GM19372 (cell line): ENCODE results near the gene PEPD.

Experiments used
- ATAC-seq: cut with Tn5 transposase; IDR thresholded peaks from one replicate; pipeline ENCODE4 v1.9.1; 2021; ENCODE audit warnings: mild to moderate bottlenecking, low read depth, moderate library complexity; ENCODE audit not compliant: unreplicated experiment

PEPD gene

DNA sequence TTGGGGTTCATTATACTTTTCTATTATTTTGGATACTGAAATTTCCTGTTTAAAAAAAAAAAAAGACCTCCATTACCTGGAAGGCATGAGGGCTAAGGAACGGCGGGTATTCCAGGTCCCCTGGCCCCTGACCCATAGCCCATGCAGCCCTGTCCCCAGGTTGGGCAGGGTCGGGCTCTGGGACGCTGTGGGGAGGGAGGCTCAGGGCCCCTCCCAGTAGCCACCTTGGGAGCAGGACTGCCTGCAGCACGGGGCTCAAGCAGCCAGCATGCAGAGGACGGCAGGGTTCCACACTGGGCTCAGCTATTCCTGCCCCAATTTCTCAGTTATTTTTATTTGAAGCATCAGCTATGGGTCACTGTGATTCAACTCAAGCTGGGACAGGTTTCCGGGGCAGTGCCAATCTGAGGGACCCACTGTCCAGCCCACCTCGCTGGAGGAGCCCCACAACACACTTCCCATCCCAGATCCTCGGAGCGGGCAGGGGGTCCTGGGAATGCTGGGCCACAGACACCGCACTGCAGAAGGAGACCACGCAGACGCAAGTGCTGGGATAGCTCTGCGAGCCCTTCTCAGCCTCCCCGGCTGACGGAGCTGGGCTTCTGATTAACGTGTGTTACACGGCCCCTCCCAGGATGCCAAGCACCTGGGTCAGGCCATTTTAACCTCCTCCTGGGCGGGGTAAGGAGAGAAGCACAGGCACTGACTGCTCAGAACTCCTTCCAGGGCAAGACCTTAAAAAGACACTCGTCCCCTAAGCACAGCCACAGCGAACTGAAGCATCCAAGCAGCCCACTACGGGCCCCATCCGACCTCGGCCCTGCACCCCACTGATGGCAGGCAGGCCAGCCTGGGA is 60.1 kb downstream of the PEPD start:
- ATAC-seq = no peak

DNA sequence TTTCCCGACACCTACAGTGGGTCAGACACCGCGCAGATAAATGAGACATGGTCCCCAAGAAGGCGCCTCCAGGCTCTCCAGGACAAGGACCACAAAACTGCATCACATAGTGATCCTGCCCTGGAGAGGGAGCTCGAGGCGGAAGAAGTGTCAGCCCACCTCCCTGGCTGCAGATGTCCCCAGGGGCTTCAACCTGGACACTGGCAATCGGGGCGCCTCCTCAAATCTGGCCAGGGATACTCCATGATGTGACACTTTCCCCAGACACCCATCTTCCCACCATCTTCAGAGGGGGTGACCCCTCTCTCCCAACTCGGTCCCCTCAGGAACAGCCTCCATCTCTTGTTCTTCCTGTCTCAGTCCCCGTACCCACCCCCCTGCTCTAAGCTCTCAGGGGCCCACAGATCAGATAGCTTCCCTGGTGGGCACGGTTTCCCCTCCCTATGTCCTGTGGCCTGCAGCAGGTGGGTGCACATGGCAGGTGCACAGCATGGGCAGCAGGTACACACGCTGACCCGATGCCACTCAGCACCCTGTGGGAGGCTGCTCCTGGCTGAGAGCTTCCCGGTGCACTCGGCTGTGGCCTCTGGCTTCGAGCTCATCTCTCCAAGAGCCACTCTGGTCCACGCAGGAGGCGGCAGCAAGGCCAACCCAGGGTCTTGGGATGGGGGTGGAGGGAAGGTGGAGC is 61.2 kb downstream of the PEPD start:
- ATAC-seq = no peak

DNA sequence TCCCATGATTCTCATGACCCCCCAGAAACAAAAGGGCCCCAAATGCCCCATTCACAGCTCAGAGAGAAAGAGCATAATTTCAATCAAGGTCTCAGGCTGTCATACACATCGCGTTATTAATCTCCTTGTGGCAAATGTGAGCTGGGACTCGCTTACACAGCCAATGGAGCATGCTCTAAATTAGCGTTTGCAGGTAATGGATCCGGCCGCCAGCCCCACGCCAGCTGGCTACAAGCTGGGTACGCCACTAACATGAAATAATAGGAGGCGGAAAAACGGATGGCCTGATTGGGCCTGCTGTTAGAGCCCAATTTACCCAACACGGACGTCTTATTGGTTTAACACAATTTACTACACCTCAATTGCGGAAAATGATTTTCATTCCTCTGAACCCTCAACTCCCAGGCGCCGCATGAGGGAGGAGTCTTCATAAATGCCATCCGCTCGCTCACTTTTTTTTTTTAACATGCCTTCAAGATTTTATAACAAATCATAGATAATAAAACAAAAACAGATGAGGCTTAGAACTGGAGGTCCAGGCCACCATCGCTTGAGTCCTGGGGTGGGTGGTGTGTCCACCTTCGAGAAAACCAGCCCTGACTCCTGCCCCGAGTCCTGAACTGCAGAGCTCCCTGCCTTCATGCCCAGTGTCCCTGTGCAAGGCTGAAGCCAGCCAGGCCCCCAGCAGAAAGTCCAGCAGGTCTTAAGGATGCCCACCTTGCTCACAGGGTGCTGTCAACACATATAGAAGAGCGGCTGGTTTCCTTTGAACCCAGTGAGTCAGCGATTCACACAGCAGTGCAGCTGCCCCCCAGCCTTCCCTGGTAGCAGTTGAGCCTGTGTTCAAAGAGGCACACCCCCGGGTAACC is 62.1 kb downstream of the PEPD start:
- ATAC-seq = no peak

DNA sequence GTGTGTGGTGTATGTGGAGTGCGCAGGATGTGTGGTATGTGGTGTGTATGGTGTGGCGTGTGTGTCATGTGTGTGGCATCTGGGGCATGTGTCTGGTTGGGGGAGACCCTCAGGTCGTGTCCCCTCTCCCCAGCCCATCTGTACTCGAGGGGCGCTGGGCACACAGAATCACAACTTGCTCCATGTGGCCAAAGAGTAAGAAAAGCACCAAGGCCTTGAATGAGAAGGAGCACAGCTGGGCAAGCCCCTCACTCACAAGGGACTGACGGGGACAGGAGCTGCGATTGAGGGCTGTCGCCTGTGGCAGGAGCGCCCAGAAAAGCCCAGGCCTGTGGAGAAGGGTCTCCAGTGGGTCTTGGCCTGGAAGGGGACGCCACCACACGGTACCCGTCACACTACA is 62.8 kb downstream of the PEPD start:
- no peak for ATAC-seq

DNA sequence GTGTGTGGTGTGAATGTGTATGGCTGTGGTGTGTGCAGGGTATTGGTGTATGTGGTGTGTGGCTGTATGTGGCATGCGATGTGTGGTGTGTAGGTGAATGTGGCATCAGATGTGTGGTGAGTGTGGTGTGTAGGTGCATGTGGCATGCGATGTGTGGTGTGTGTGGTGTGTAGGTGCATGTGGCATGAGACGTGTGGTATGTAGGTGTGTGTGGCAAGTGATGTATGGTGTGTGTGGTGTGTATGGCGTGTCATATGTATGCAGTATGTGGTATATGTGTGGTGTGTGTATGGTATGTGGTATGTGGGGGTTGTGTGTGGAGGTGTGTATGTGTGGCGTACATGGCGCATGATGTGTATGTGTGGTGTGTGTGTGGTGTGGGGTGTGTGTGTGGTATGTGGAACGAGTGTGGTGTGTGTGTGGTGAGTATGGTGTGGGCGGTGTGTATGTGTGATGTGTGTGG is 63.4 kb downstream of the PEPD start:
- no peak for ATAC-seq

DNA sequence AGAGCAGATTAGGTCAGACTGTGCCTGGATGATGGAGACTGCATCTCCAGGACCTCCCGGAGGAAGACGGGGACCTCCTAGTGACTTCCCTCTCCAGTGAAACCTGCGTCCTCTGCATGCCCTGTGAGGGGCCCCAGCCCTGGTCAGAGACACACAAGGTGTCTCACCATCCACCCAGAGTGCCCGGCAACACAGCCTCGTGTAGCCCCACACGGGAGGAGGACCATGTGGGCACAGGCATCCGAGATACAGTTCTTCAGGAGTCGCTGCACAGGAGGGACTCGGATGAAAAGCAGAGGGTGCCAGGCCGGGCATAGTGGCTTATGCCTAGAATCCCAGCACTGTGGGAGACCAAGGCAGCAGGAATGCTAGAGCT is 64.8 kb downstream of the PEPD start:
- ATAC-seq = no peak

DNA sequence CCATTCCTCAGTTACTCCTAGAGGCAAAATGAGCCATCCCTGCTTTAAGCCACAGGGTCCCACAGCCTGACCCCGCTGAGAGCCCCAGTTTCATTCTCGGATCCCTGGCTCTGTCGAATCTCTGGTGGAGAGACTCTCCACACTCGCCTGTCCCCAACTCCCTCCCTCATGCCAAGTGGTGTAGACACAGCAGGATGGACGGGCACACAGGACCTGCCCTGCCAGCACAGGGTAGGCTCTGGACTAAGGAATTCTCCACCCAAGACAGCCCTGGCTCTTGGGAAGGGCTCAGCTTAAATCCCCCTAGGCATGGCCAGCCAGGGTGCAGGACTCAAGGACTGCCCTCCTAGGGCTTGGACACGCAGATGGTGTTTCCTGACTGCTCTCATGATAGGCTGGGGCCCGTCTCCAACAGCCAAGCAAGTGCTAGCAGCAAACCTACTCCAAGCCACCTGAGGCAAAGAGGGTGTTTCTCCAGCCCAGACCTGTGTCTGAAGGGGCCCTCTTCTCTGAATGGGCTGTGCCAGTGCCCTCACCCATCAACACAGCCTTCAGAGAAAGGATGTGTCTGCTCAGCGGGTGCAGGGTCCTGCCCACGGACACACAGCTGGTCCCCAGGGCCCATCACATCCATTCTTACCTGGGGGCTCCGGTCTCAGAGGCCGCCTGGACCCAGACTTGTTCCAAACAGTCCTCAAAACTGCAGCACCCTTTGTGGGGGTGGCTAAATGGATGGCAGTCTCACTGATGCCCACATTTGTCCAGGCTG is 65.3 kb downstream of the PEPD start:
- no peak for ATAC-seq

DNA sequence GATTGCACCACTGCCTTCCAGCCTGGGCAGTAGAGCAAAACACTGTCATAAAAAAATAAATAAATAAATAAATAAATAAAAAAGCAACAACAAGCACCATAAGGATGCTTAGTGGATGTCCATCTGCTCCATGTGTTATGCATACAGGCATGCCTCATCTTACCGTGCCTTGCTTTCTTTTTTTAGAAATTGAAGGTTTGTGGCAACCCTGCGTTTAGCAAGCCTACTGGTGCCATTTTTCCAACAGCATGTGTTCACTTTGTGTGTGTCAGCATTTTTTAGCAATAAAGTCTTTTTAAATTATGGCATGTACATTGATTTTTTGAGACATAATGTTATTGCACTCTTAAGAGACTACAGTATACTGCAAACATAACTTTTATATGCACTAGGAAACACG is 68.3 kb downstream of the PEPD start:
- no peak for ATAC-seq

DNA sequence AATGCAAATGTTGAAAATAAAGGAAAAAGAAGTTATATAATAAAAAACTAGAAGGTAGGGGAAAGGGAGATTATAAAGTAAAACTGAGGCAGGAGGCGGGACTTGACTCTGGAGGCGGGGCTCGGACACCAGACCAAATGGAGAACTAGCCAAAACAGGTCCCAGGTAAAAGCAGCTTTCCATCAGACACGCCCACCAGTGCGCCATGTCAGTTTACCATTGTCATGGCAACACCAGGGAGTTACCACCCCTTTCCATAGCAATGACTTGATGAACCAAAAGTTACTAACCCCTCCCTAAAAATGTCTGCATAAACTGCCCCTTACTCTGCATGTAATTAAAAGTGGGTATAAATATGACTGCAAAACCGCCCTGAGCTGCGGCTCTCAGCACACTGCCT is 70.9 kb downstream of the PEPD start:
- ATAC-seq = no peak

DNA sequence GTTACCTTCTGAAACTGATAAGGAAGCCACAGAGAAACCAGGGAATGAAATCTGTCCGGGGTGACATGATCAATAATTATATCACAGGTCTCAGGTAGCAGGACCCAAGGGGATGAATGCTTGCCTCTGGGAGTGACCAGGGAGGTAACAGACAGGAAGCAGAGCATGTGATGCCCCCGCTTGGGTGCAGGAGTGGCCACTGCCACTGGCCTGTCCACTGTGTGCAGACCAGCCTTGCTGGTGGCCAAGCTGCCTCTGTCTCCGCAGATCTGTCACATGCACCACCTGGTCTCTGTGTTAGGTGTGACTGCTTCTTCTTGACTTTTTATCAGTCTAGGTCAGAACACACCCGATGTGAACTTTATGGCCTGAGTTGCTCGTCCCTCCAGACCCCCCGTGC is 71.8 kb downstream of the PEPD start:
- no peak for ATAC-seq

DNA sequence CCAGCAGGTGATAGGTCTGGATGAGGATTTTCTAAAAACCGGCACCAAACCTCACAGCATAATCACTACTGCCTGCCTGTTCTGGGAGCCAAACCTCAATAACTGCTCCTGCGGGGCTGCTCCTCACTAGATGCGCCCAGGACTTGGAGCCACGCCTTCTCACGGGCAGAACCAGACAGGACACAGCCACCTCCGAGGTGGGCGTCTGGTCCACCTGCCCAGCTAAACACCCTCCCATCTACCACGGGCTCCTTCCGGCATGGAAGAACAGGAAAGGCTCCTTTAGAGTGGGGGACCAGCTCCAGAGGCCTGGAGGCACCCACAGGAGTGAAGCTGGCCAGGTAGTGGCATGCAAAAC is 73.5 kb downstream of the PEPD start:
- ATAC-seq = no peak

DNA sequence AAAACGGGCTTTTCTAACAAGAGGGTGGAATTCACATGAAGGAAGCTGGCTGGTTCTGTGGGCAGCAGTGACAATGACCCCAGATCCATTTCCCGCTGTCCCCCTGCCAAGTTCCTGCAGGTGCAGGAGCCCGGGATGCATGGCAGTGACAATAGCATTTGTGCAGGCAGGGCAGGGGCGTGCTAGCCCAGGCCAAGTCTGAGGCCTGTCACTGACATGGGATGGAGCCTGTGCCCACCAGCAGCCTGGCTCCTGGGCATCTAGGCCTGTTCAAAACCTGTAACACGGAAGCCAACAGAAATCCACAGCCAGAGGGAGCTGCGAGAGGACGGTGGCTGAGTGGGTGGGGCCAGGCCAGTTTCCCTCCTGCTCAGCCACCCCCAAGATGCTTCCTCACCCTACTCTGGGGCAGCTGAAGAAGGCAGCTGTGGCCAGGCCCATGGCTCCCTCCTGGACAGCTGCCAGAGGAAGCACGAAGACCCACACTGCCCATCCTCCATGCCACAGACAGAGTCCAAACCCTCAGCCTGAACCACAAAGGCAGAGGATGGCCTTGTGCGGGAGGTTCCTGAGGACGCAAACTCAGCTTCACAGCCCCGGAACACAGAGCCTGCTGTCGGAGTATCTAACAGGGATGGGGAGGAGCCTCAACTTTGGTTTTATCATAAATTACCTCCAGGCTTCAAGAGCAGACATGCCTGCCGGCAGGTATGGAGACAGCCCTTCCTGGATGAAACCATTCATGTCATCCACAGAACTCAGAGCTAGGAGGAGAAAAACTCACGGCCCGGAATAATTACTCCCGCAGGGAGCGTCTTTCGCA is 74.0 kb downstream of the PEPD start:
- ATAC-seq = no peak

DNA sequence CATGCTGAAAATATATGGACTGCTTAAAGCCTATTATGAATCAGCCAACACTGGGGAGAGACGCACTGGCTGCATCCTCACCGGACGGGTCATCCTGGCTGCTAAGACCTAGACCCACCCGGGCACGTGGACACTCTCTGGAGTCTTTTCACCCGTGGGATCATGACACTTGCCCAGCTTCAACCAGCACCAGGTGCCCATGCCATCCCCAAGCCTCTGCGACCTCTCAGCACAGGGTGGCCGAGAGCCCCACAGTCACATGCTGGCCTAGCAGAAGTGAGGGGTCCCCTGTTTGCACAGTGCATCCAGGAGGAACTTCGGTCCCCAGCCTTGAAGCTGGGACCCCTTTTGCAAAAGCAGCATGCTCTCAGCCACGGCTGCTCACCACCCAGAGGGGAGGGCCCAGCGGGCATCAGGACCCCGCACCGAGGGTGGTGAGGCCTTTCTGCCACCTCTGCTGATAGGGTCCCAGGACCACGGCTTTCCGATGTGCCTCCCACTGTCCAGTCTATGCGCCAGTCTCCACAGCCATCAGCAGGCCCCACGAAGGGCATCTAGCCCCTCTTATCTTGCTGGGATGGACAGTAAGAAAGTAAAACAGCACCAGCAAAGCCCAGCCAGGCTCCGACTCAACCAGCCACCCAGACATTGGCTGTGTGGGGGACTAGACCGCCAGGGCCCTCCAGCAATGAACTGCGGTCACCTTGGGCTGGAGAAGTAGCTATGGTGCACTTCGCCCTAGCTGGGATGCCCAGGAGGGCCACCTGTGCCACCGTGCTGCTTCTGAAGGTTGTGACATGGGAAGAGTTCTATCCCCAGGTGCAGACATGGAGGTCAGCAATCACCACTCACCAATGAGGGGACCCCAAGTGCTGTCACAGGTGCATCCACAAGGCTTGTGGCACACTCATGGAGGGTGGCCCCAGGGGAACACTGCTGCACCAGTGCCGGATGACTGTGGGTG is 75.0 kb downstream of the PEPD start:
- no peak for ATAC-seq

DNA sequence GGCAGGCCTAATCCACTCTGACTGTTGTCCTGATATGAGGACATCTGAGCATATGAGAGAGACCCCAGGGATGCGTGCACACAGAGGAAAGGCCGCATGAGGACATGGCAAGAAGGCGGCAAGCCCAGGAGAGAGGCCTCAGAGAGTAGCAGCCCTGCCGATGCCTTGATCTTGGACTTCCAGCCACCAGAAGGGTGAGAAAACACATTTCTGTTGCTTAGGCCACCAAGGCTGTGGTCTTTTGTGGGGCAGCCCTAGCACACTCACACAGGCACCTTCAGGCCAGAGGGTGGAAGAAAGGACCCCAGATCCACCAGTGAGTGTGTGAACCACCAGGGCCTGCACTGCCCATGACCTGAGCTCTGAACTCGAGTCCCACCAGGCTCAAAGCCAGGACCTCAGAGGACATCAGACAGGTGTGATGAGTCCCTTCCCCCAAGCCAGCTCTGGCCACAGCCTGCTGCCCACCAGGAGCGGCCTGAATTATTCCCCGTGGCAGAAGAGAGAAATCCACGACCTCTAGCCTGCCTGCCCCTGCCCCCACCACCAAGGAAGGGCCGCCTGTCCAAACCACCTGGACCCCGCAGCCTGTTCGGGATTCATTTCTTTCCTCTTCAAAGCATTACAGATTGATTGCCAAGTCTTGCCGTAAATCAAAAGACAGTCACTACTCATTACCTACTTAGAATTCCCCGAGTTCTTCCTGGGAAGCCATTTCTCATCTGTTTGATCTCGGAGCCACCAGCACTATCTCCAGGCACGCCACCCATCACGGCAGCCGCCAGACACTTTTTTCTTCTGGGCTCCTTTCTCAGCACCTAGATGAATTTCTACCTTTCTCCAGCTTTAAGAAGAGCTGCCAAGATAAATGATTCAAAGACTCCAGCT is 75.9 kb downstream of the PEPD start:
- ATAC-seq = no peak

DNA sequence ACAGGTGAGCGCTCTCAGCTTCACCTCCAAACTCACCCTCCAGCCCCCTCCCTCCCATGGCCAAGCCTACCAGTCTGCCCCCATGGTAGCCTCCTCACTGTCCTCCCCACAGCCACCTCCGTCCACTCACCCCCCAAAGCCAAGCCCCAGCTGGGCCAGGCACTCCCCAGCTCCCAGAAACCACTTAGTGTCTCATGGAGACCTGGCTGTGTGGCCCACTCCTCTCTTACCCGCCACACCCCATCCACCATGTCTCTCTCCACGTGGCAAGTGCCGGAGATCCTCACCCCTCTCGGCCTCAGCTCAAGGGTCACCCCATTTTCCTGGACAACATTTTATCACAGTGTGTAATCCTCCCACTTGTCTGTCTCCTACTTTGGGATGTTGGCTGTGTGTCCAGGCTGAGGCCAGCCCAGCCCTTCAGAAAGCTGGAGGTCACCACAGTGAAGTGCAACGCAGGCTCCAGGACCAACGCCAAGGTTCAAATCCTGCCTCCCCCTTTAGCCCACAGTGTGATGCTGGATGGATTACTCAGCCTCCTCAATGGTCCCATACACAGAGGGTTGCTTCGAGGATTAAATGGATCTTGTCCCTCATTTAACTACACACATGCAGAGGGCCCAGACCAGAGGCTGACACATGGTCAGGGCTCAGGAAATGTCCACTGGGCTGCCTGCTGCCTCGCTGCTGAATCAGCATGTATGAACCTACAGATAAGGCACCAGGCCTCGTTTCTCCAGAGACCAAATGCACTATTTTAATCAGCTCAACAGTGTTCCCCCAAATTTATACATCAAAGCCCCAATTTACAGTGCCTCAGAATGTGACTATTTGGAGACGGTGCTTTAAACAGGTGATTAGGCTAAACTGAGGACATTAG is 76.8 kb downstream of the PEPD start:
- ATAC-seq = no peak
